Suppressor macrophage treated with lipopolysaccharide for 4 hours (primary cell): Measurements from ENCODE around the gene NGEF.
A peak's percentile ranks its signal among the peaks of the same experiment; 100 is the strongest.

Experiments used
- DNase-seq: peaks from one replicate; pipeline ENCODE4 v3.0.0-alpha.2; 2020

NGEF gene

DNA sequence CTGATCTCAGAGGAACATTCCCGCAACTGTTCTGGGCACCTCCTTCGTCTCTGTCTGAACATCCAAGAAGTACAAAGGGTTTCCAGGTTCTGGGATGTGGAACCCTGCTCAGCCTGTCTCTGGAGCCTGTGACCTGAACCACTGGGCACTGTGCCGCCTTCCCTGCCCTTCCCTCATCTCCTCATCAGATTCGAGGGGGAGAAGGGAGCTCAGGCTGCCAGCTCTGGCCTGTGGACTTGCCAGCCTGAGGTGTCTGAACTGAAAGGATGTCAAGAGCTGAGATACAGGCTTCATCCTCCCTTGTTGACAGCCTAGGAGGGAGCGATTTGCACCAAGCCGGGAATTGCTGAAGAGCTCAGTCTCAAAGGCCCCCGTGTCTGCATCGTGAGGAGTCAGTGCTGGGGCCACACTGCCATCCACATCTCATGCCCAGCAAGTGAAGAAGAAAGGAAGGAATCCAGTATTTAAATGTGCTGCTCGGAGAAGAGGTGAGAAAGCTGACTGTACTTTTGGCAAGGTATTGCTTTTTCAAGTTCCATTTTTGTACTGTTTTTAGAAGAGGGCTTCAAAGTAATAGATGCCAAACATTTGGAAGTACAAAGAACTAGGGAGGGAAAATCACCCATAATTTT is 32.0 kb upstream of the NGEF start:
- DNase-seq, result no peak

DNA sequence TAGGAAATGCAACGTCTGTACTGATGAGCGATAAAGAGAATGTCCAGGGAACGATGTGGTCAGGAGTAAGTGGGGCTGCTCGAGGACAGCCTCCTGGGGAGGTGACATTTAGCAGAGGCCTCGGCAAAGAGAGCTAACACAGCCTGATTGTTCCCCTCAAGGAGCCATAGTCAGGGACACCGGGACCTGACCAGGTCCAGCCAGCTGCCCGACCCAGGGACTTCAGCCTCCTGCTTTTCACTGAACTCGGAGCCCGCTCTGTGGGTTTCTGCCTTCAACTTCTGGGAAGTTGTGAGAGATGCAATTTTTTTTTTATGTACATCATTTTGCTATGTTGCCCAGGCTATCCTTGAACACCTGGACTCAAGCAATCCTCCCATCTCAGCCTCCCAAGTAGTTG is 29.5 kb upstream of the NGEF start:
- DNase-seq, result no peak

DNA sequence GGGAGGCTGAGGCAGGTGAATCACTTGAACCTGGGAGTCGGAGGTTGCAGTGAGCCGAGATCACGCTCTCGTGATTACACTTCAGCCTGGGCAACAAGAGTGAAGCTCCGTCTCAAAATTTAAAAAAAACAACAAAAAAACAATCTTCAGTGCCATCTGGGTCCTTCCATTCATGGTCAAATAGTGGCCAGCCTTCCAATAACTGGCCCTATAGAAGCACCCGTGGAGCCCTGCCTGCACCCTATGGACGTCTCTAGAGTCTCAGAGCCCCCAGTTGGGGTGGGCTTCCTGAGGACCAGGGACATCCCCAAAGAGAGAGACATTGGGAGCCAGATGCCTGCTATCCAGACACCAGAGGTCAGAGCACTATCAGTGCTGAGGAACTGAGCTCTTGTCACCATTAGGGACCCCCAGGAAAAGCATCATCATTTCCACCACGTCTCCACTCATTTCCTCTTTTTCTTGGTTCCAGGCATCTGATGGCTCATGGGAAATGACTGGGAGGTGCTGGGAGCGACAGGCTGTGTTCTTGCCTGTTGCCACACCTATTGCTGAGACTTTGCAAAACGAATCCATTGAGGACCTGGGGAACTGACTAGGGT is 28.8 kb upstream of the NGEF start:
- DNase-seq, result peak; percentile 10

DNA sequence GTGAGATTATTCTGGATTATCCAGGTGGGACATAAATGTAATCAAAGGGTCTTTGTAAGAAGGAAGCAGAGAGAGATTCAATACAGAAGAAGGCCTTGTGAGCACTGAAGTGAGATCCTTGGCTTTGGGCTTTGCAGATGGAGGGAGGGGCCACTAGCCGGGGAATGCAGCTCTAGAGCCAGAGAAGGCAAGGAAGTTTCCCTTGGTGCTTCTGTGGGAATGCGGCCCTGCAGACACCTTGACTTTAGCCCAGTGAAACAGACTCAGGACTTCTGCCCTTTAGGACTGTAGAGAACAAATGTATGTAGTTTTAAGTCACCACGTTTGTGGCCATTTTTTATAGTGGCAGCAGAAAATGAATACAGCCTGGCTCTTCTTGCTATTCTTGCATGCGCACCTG is 27.5 kb upstream of the NGEF start:
- DNase-seq, result no peak

DNA sequence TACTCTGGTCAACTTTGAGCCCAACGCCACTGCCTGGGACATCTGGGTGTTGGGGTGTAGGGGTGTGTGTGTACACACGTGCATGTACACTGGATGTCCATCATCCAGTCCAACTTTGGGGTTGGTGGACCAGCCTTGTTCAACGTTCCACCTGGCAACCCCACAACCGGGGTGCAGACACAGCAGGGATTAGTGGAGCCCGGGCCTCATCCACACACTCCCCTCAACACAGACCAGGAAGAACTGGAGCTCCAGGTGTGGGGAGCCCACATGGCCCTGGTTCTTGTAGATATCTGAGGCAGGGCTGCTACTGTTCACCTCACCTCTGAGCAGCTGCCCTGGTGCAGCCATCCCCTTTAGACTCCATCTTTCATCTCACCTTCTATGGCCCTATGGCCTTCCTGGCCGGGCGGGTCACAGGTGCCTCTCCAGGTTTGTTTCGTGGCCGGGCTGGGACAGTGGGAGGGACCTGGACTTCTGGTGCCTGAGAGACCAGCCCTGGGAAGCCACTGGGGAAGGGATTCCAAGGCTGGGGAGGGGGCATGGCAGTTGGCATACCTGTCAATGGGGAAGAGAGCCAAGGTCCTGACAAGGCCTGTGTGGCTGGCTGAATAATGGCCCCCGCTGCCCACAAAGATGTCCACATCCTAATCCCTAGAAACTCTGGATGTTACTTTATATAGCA is 26.9 kb upstream of the NGEF start:
- no peak for DNase-seq

DNA sequence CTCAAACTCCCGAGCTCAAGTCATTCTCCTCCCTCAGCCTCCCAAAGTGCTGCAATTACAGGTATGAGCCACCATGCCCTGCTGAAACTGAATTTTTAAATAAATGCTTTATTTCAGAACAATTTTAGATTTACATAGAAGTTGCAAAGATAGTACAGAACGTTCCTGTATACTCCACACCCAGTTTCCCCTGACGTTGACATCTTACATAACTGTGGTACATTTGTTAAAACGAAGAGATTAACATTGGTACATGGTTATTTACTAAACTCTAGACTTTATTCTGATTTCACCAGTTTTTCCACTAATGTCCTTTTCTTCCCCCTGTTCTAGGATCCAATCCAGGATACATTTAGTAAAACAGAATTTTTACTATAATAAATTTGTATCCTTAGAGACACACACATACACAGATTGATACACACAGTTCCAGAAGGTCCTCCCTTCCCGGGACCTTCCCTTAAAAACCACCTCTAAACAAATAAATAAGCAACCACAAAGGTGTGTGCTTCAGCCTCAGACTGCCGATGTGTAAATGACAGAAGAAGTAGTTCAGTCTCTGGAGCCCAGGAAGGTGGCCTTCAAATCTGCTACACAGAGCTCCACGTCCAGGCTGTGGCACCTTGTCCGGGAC is 26.3 kb upstream of the NGEF start:
- no peak for DNase-seq

DNA sequence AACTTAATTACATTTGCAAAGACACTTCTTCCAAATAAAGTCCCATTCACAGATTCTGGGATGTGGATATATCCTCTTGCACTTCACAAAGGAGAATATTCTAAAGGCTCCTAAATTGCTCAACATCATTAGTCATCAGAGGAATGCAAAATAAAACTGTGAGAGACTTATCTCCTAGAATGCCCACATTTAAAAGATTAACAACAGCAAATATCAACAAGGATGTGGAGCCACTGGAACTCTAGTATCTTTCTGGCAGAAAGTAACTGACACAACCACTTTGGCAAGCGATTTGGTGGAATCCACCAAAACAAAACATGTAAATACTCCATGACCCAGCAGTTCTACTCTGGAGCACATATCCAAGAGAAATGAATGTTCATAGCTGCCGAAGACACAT is 24.0 kb upstream of the NGEF start:
- no peak for DNase-seq

DNA sequence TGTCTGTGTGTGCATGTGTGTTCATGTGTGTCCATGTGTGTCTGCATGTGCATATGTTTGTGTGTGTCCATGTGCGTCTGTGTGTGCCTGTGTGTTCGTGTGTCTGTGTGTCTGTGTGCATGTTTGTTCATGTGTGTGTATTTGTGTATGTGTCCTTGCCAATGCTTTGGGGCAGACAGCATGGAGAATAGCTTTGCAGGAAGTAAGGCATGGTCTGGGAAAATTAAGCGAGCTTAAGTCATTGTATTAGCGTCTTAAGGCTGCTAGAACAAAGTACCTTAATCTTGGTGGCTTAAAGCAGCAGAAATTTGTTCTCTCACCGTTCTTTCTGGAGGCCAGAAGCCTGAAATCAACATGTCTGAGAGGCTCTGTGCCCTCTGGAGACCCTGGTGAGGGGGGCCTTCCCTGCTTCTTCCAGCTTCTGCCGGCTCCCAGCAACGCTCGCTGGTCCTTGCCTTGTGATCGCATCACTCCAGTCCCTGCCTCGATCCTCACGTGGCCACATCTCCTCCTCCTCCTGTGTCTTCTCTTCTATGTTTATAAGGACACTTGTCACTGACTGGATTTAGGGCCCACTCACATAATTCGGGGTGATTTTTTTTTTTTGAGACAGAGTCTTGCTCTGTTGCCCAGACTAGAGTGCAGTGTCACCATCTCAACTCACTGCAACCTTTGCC is 23.2 kb upstream of the NGEF start:
- no peak for DNase-seq

DNA sequence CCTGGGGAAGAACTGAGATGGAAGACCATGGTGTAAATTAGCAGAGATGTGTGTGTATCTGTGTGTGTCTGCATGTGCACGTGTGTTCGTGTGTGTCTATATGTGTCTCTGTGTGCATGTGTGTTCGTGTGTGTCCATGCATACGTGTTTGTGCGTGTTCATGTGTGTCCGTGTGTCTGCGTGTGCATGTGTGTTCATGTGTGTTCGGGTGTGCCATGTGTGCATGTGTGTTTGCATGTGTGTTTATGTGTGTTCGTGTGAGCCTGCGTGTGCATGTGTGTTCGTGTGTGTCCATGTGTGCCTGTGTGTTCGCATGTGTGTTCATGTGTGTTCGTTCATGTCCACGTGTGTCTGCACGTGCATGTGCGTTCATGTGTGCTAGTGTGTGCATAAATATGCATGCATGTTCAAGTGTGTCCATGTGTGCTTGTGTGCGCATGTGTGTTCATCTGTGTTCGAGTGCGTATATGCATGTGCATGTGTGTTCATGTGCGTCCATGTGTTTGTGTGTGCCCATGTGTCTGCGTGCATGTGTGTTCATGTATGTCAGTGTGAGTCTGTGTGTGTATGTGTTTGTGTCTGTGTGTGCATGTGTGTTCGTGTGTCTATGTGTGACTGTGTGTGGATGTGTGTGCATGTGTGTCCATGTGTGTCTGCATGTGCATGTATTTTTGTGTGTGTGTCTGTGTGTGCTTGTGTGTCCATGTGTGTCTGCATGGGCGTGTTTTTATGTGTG is 22.5 kb upstream of the NGEF start:
- no peak for DNase-seq

DNA sequence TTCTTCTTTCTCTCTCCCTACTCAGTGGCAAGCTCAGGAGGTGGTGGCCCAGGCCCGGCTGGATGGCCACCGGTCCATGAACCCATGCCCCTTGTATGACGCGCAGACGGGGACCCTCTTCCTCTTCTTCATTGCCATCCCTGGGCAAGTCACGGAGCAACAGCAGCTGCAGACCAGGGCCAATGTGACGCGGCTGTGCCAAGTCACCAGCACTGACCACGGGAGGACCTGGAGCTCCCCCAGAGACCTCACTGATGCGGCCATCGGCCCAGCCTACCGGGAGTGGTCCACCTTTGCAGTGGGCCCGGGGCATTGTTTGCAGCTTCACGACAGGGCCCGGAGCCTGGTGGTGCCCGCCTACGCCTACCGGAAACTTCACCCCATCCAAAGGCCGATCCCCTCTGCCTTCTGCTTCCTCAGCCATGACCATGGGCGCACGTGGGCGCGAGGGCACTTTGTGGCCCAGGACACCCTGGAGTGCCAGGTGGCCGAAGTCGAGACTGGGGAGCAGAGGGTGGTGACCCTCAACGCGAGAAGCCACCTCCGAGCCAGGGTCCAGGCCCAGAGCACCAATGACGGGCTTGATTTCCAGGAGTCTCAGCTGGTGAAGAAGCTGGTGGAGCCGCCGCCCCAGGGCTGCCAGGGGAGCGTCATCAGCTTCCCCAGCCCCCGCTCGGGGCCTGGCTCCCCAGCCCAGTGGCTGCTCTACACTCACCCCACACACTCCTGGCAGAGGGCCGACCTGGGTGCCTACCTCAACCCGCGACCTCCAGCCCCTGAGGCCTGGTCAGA is 21.2 kb upstream of the NGEF start:
- no peak for DNase-seq

DNA sequence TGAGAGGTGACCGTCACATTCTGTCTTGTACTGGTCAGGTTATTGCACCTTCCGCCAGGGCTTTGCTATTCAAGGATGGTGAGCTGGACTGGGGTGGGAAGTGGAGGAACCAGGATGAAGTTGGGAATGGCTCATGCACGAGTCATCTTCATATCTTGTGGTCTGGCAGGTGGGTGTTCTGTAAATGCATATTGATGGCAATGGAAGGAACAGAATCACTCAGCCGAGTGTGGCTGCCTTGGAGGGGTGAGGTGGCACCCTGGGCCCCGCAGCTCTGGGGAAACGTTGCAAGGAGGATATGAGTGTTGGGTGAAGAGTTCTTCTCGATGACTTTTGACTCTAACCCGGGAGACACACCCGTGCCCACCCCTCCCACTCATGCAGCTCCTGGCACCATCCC is 20.6 kb upstream of the NGEF start:
- no peak for DNase-seq

DNA sequence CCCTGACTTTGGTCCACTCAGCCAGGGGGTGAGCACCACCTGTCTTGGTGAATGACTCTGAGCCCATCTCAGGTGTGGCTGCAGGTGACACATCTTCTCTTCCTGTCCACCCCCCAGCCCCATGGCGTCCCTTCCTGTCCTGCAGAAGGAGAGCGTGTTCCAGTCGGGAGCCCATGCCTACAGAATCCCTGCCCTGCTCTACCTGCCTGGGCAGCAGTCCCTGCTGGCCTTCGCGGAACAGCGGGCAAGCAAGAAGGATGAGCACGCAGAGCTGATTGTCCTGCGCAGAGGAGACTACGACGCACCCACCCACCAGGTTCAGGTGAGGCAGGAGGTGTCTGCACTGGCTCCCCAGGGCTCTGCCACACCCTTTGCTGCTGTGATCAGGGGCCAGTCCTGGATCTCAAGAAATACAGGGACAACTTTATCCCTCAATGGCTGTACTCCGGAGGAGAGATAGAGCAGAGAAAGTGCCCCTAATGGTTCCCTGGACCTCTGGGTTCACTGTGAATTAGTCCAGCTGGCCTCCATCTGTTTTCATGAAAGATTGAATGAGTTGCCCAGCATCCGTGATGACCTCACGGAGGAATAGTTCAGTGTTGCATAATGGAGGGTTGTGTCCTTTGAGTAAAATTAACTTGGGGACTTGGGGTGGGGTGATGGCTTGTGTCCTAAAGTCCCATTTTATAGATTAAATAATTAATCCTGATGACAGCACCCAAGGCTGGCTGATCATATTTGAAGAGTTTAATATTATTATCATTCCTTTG is 19.7 kb upstream of the NGEF start, which contains the start of gene NEU2:
TSS of gene NEU2 (plus strand) at position 122 of the 770 bp plus-strand sequence. CDS start at position 122, 0 bp downstream.
- DNase-seq, result no peak

DNA sequence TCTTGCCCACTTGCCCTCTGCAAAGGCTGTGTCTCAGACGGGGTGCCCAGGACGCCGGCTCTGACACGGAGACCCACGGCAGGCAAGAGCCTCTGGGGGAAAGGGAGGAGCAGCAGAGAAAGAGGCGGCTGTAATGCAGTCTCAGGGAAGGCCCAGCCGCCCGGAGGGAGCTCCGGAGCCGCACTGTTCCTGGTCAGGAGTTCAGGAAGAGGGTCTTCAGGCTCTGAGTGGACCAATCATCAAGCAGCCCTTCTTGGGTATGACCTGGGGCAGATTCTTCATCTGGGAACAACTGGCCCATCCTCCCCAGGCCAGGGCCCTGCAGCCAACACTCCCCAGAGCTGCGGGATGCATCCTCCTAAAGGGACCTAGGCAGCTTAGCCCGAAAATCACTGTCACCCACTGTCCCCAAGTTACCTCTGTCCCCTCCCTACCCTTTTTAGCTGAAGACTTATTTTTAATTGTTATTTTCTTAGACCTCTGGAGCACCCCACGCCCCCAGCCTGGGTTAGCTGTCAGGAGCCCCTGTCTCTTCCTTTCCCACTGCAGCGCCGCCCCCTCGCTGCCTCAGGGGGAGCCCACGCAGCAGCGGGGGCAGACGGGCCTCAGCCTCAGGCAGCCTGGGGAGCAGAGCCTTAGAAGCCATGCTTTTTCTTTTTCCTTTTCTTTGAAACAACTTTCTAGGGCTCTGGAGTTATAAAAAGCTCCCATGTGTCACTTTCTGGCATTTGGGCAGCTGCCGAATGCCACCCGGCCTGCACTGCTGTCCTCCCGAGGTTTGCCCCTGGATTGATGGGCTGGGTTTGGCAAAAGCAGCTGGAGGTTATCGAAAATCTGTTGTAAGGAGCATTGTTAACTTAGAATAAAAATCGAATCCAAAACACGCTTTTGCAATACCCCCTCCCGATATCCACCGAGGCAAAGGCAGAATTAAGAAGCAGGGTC is 18.8 kb upstream of the NGEF start:
- DNase-seq, result no peak

DNA sequence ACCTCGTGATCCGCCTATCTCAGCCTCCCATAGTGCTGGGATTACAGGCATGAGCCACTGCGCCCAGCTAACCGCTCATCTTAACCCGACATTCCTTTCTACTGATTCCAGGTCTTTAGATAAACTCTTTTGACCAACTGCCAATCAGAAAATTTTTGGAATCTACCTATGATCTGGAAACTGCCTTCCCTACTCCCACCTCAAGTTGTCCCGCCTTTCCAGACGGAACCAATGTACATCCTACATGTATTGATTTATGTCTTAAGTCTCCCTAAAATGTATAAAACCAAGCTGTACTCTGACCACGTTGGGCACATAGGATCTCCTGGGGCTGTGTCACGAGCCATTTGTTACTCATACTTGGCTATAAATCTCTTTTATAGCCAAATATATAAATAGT is 16.3 kb upstream of the NGEF start:
- no peak for DNase-seq

DNA sequence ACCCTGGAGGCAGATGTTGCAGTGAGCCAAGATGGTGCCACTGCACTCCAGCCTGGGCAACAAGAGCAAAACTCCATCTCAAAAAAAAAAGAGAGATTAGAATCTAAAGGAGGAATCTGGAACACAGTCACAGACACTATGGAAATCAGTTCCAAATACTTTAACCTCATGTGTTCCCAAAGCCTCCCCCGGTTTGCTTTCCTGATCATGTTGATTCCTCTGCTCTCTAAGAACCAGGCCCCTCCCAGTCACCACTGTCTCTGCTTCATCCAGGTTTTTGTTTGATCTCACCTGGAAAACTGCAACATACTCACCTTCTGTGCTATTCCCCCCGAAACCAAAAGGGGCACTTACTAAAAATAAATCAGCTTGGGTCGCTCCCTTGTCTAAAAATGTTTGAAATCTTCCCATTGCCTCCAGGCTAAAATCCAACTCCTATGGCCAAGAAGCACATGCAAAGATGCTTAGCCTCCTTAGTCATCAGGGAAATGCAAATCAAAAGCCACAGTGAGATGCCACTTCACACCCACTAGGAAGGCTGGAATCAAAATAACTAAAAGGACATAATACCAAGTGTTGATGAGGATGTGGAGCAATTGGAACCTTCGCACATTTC is 13.2 kb upstream of the NGEF start:
- no peak for DNase-seq

DNA sequence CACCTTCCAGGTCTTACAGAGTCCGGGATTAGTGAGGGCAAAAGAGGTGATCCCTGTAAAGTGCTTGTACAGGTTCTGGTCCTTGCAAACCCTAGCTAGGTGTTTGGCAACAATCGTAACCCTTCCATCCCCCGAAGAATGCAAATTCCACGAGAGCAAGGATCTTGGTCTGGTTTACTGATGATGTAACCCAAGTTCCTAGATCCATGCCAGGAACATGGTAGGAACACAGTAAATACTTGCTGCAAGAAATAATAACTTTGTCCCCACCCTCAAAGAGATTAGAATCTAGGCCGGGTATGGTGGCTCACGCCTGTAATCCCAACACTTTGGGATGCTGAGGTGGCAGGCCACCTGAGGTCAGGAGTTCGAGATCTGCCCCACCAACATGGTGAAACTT is 12.7 kb upstream of the NGEF start:
- DNase-seq, result no peak

DNA sequence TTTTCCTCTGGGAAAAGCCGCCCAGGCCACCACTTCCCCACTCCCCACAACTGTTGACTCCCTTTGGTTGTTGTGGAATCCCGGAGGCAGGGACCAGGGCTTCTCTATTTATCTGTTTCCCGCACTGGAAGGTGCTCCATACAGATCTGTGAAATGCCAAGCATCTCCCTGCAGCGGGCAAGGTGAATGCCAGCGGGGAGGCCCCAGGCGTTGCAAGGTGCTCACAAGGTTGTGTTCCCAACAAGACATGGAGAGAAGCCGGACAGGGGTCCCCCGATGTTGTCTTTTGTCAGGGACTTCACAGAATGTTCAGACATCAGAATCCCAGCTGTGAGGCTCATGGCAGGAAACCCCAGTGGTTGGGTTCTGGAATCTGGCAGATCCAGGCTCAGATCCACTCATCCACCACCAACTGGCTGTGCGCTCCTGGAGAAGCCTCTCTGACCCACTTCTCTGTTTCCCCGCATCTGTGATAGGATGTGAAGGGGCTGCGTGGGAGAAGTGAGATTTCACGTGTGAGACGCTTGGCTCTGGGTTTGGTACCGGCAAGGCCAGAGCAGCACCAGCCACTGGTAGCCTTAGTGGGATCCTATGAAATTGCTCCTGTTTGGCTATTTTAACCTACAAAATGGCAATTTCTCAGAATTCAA is 10.8 kb upstream of the NGEF start:
- no peak for DNase-seq

DNA sequence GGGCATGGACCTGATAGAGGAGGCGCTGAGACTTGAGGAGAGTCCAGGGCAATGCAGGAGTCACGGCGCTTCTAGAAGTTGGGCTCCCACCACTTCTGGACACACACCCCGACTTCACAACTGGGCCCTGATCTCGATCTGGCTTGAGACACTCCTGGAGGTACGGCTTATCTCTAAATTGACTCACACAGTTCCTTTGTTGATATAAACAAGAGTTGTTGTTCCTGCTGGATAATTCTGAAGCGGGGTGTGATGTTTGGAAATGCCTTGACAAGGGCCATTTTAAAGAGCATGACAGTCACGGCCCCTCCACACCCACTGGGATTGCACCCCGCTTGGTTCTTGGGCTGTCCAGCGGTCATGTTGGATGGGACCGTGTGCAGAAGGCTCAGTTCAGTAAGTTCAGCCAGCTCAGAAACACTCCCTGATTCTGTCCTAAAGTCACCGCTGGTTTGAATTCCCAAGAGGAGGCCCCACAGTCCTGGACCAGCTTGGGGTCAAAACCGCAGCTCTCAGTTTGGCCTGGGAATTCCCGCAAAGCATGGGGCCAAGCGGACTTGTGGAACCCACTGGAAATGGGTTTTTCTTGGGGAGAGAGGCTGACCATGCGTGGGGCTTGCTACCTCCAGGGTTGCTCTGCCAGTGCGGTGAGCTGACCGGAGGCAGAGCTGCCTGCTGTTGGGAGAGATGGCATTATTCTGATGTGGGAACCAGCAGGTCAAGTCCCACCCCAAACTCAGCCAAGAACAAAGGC is 10.1 kb upstream of the NGEF start:
- DNase-seq, result no peak
